C4-2B (cell line): Measurements from ENCODE around the gene FAM83F.

Experiments used
- CTCF ChIP-seq: fragments of 450-650 bp; conservative IDR thresholded peaks from 2 replicates; pipeline ENCODE4 v1.5.1; 2017; ENCODE audit warnings: mild to moderate bottlenecking
- ZFX ChIP-seq: fragments of 450-650 bp; IDR thresholded peaks from 2 replicates; pipeline ENCODE4 v1.6.1; 2017

DNA sequence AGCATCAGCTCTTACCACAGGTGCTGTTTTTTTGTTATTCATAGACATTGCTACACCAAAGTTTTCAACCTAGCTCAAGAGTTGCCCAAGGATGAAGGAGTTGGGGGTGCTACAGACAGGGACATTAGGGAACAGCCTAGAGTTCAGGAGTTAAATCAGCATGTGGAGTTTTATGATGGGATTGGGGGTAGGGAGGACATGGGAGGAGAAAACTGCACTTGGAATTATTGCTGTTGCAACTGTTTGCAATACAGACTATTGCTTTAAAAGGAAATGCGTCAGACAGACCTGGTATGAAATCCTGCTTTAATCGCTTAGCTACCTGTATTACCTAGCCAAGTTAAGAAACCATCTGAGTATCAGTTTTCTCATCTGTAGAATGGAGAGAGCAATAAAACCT, 28.3 kb upstream of the FAM83F start:
- TF ChIP-seq CTCF (no peak), ZFX (no peak)
